PC-9 (cell line): ENCODE results near the gene ELMO3. TPM values are rescaled to one million over a fixed set of nuclear protein-coding genes. Genes with fewer than 3 reads are reported as not detected.

Source experiments
- BruUV-seq: library from RNA; stranded (reverse); fragments of 400-500 nt; replicated peaks from 2 replicates; lab custom pipeline; 2021; lab: Mats Ljungman, UMichigan
- CTCF ChIA-PET: fragments of 300-600 bp; sonication (Branson Sonifier 250); formaldehyde crosslinking; loops from one replicate; lab custom pipeline; 2022; ENCODE audit warnings: antibody characterized with exemption; lab: Charles Lee
- POLR2A ChIA-PET: fragments of 300-600 bp; sonication (Branson Sonifier 250); formaldehyde crosslinking; loops from one replicate; lab custom pipeline; 2022; ENCODE audit warnings: antibody characterized with exemption; ENCODE audit not compliant: unreplicated experiment; lab: Charles Lee
- DNase-seq, 2 experiments: peaks; one replicate each; pipeline versions ENCODE4 v3.0.0 to v3.0.0-alpha.2; 2015 to 2022; ENCODE audit warnings: mixed read lengths in 1 of 2
- H2AFZ ChIP-seq: fragments of 200-600 bp; sonication (generic); 2 replicates; pipeline ENCODE4 v1.8.1; 2017; ENCODE audit warnings: antibody characterized with exemption
- H3F3A ChIP-seq: fragments of 200-600 bp; sonication (generic); 2 replicates; pipeline ENCODE4 v1.8.1; 2017; ENCODE audit warnings: antibody characterized with exemption, mild to moderate bottlenecking, low read depth; ENCODE audit not compliant: insufficient read depth
- H3K27ac ChIP-seq: fragments of 200-600 bp; sonication (generic); 2 replicates; pipeline ENCODE4 v1.6.1; 2016; ENCODE audit warnings: mixed run types
- H3K27me3 ChIP-seq: fragments of 200-600 bp; sonication (generic); 2 replicates; pipeline ENCODE4 v1.6.1; 2016; ENCODE audit warnings: low read depth, mixed run types; ENCODE audit not compliant: insufficient read depth
- H3K36me3 ChIP-seq: fragments of 200-600 bp; sonication (generic); 2 replicates; pipeline ENCODE4 v1.6.1; 2016; ENCODE audit warnings: low read depth, mixed run types
- H3K4me1 ChIP-seq: fragments of 200-600 bp; sonication (generic); replicated peaks from 2 replicates; pipeline ENCODE4 v1.6.1; 2016; ENCODE audit warnings: mixed run types; ENCODE audit not compliant: insufficient read depth
- H3K4me2 ChIP-seq: fragments of 200-600 bp; sonication (generic); 2 replicates; pipeline ENCODE4 v1.6.1; 2017; ENCODE audit warnings: mixed run types
- H3K4me3 ChIP-seq: fragments of 200-600 bp; sonication (generic); 2 replicates; pipeline ENCODE4 v1.6.1; 2016; ENCODE audit warnings: mixed run types
- H3K79me2 ChIP-seq: fragments of 200-600 bp; sonication (generic); 2 replicates; pipeline ENCODE4 v1.6.1; 2017; ENCODE audit warnings: low read depth, mixed run types
- H3K9me2 ChIP-seq: fragments of 200-600 bp; sonication (generic); 2 replicates; pipeline ENCODE4 v1.8.1; 2017; ENCODE audit warnings: mild to moderate bottlenecking; ENCODE audit not compliant: insufficient read depth
- H3K9me3 ChIP-seq: fragments of 200-600 bp; sonication (generic); 2 replicates; pipeline ENCODE4 v1.8.1; 2016; ENCODE audit warnings: low read depth; ENCODE audit not compliant: insufficient read depth
- H4K20me1 ChIP-seq: fragments of 200-600 bp; sonication (generic); 2 replicates; pipeline ENCODE4 v1.8.1; 2017; ENCODE audit not compliant: insufficient read depth
- CTCF ChIP-seq: fragments of 200-600 bp; sonication (generic); conservative IDR thresholded peaks from 2 replicates; pipeline ENCODE4 v1.6.1; 2017; ENCODE audit warnings: mixed run types, antibody characterized with exemption, mild to moderate bottlenecking, moderate library complexity
- EZH2 ChIP-seq: fragments of 200-600 bp; sonication (generic); IDR thresholded peaks from 2 replicates; pipeline ENCODE4 v1.8.0; 2017; ENCODE audit warnings: antibody characterized with exemption, low read depth
- intact Hi-C: fragments of 100-400 bp; cut with micrococcal nuclease; formaldehyde crosslinking; loops from one replicate; pipeline ENCODE4 v1.10.0; 2022; ENCODE audit not compliant: unreplicated experiment
- total RNA-seq: library from RNA; stranded (reverse); gene quantifications from 2 replicates; pipeline ENCODE4 v1.2.3, GENCODE V29; 2021

Gene ELMO3
- total RNA-seq, 1 experiment from 2014 or later: 32.4 TPM

- CTCF ChIA-PET: interaction anchor here (0.8 to 1.1 kb wide), 2 partner anchors 13 to 294 kb away, joined by 3 read pairs; no protein-coding TSS in a partner anchor
- Histone ChIP-seq H3K27ac (peak overlapping the region; percentile 20; the same call in 1 of the 2 replicates), H4K20me1 (no peaks in the 10 kb centered on the region), H3K9me3 (no peaks in the 10 kb centered on the region), H3K4me3 (peak overlapping the region; percentile 91), H2AFZ (peak overlapping the region; percentile 82), H3F3A (peaks cover 13% of the 10 kb centered on the region; the same call in 1 of the 2 replicates), H3K27me3 (no peaks in the 10 kb centered on the region), H3K9me2 (no peaks in the 10 kb centered on the region), H3K36me3 (0 out of 2 replicates have a peak, but pooled peaks cover 5% of the 10 kb centered on the region), H3K4me1 (peaks cover 15% of the 10 kb centered on the region), H3K79me2 (peaks cover 16% of the 10 kb centered on the region), H3K4me2 (peak overlapping the region; percentile 90)
- TF ChIP-seq CTCF (no peak), EZH2 (no peak)
- no TSS peak for BruUV-seq
- POLR2A ChIA-PET: interaction anchor here (0.6 to 1.6 kb wide), 4 partner anchors 19 to 311 kb away, joined by 4 to 16 read pairs (median 11); partner anchors contain the start of gene FHOD1
- DNase-seq: no peak
- intact Hi-C loops: loop anchor here (1.0 to 2.0 kb wide), 2 partner anchors 14 to 19 kb away; partner anchors contain the start of gene FHOD1
These were observed 28.6 kb downstream of the ELMO3 start for GRCh38 chr16:67227567-67227921.

- intact Hi-C loops: no loop called here
- Histone ChIP-seq H3K4me2 (peak overlapping the region; percentile 90), H3K27ac (no peak overlapping the region), H3F3A (peaks cover 18% of the 10 kb centered on the region), H3K27me3 (no peaks in the 10 kb centered on the region), H3K36me3 (peaks cover 5% of the 10 kb centered on the region; the same call in 1 of the 2 replicates), H2AFZ (no peak overlapping the region), H3K9me3 (no peaks in the 10 kb centered on the region), H4K20me1 (no peaks in the 10 kb centered on the region), H3K9me2 (no peaks in the 10 kb centered on the region), H3K79me2 (peaks cover 16% of the 10 kb centered on the region), H3K4me3 (peak overlapping the region; percentile 91), H3K4me1 (peaks cover 15% of the 10 kb centered on the region)
- ChIA-PET CTCF (interaction anchor here (1.1 kb wide), 1 partner anchor 14 kb away, joined by 3 read pairs; no protein-coding TSS in a partner anchor), POLR2A (interaction anchor here (0.6 to 0.8 kb wide), 2 partner anchors 30 to 310 kb away, joined by 4 to 11 read pairs; no protein-coding TSS in a partner anchor)
- no peak for TF ChIP-seq EZH2
- no peak for TF ChIP-seq CTCF
- DNase-seq: no peak
- BruUV-seq: no TSS peak
These were observed 29.3 kb downstream of the ELMO3 start for GRCh38 chr16:67228034-67228785.

- Histone ChIP-seq H3K4me1 (peaks cover 13% of the 10 kb centered on the region), H3K36me3 (peaks cover 5% of the 10 kb centered on the region; the same call in 1 of the 2 replicates), H4K20me1 (no peaks in the 10 kb centered on the region), H3K4me2 (no peak overlapping the region; the same call in 1 of the 2 replicates), H3K79me2 (peaks cover 16% of the 10 kb centered on the region), H3K27me3 (no peaks in the 10 kb centered on the region), H3K4me3 (no peak overlapping the region), H3K9me3 (no peaks in the 10 kb centered on the region), H2AFZ (no peak overlapping the region), H3K9me2 (no peaks in the 10 kb centered on the region), H3F3A (peaks cover 22% of the 10 kb centered on the region), H3K27ac (no peak overlapping the region)
- ChIA-PET CTCF (no interaction called here), POLR2A (interaction anchor here (0.6 kb wide), 1 partner anchor 21 kb away, joined by 3 read pairs; no protein-coding TSS in a partner anchor)
- TF ChIP-seq EZH2: no peak
- TF ChIP-seq CTCF: no peak
- no peak for DNase-seq
- BruUV-seq: no TSS peak
- intact Hi-C loops: no loop called here
These were observed 30.0 kb downstream of the ELMO3 start for GRCh38 chr16:67228905-67229304.
